ENCODE data around the gene SCNN1G.

DNA sequence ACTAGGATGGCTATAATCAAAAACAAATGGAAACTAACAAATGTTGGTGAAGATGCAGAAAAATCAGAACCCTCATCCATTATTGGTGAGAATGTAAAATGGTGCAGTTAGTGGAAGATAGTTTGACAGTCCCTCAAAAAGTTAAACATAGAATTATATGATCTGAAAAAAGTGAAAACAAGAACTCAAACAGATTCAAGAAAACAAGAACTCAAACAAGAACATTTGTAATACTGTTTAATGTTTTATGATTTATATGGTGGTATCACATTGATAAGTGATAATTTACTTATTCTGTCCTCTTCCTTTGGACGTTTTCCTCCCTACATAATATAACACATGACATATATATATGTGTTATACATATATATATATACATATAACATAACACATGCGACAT lies 45.3 kb upstream of the SCNN1G start:
- no peak for TF ChIP-seq EZH2phosphoT487 (IDR thresholded peaks at IDR 0.05; ENCODE audit: borderline replicate concordance, low read depth, low read length)
- TF ChIP-seq, protein P1, sequence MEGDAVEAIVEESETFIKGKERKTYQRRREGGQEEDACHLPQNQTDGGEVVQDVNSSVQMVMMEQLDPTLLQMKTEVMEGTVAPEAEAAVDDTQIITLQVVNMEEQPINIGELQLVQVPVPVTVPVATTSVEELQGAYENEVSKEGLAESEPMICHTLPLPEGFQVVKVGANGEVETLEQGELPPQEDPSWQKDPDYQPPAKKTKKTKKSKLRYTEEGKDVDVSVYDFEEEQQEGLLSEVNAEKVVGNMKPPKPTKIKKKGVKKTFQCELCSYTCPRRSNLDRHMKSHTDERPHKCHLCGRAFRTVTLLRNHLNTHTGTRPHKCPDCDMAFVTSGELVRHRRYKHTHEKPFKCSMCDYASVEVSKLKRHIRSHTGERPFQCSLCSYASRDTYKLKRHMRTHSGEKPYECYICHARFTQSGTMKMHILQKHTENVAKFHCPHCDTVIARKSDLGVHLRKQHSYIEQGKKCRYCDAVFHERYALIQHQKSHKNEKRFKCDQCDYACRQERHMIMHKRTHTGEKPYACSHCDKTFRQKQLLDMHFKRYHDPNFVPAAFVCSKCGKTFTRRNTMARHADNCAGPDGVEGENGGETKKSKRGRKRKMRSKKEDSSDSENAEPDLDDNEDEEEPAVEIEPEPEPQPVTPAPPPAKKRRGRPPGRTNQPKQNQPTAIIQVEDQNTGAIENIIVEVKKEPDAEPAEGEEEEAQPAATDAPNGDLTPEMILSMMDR (conservative IDR thresholded peaks at IDR 0.05; ENCODE audit: low read length), result no peak

All from OCI-LY7 (cell line).